GM20431 (cell line): ENCODE measurements around the gene HRAS.

Source experiments
- in situ Hi-C: fragments of 300-500 bp; cut with MseI, MboI; formaldehyde crosslinking; loops from one replicate; pipeline ENCODE4 v1.15.0; 2020; ENCODE audit warnings: low sequenced_read_pairs; ENCODE audit not compliant: unreplicated experiment

HRAS gene

DNA sequence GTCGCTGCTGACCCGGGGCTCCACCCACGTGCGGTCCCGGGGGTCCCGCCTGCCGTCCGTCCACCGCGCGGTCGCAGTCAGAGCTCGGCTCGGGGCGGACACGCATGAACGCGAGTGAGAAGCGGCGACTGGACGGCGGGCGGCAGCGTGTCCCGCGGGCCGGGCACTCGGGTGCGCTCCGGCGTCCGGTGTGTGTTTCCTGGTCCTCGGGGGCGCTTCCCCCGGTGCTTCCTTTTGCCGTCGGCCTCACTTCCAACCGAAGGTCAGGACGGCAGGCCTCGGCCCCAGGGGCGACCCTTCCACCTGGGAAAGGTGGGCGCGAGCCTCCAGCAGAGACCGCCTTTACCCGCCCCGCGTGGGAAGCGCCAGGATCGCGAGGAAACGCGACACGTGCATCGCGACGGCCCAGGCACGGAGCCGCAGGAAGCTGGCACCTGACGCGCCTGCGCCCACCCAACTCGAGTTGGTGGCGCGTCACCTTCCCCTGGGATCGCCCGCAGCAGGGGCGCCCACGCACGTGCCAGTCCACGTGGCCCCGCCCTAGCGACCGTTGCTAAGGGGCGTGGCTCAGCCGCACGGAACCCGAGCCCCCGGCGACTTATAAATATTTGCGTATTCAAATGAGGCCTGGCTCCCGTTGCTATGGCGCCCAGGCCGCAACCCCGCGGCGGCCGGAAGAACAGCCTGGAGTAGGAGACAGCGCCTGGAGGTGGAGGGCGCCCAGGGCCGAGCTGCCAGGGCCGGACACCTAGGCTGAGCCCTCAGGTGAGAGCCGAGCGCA lies 1.7 kb upstream of the HRAS start, which contains the start of gene LRRC56:
Gene LRRC56 (plus strand): TSS at position 687 of the 781 bp plus-strand sequence. CDS start 3,158 bp downstream, outside the sequence.
- in situ Hi-C loops: no loop called here

DNA sequence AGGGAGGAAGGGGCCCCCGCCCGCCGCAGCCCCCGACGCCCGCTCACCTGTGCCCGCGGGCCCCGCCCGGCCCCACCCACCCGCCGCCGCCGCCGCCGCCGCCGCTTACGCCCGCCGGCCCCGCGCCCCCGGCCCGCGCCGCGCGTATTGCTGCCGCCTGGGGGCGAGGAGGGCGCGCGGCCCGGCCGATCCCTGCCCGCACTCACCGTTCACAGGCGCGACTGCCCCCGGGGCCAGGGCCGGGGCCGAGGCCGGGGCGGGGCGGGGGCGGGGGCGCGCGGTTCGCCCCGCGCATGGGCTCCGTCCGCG lies 212 bp downstream of the HRAS start:
- in situ Hi-C loops: no loop called here

DNA sequence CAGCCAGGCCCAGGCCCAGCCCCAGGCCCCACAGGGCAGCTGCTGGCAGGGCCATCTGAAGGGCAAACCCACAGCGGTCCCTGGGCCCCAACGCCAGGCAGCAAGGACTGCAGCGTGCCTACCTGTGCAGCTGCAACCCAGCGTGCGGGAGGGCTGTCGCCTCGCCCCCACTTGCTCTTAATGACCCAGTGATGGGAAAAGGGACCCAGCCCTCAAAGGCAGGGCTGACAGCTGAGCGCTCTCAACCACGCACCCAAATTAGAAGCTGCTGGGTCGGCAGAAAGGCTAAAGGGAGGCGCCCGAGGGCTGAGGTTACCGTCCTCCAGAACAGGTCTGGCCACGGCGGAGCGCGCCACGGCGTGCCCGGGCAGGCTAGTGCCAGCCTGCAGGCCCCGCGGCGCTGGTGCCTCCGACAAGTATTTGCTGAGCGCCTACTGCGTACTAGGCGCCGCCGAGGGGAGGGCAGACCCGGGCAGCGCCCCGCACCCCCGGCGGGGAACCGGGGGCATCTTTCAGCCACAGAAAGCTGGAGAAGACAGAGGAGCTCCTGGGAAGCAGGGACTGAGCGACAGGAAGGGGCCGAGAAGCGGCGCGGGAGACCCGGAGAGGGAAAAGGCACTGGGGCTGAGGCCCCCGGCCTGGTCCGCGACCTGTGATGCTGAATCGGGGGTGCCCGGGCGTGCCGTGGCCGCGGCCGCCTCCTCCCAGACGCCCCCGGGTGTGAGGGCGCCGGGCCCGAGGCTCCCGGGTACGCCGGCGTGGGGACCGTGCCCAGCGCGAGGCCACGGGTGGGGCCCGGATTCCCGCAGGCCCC lies 773 bp downstream of the HRAS start:
- in situ Hi-C loops: no loop called here

DNA sequence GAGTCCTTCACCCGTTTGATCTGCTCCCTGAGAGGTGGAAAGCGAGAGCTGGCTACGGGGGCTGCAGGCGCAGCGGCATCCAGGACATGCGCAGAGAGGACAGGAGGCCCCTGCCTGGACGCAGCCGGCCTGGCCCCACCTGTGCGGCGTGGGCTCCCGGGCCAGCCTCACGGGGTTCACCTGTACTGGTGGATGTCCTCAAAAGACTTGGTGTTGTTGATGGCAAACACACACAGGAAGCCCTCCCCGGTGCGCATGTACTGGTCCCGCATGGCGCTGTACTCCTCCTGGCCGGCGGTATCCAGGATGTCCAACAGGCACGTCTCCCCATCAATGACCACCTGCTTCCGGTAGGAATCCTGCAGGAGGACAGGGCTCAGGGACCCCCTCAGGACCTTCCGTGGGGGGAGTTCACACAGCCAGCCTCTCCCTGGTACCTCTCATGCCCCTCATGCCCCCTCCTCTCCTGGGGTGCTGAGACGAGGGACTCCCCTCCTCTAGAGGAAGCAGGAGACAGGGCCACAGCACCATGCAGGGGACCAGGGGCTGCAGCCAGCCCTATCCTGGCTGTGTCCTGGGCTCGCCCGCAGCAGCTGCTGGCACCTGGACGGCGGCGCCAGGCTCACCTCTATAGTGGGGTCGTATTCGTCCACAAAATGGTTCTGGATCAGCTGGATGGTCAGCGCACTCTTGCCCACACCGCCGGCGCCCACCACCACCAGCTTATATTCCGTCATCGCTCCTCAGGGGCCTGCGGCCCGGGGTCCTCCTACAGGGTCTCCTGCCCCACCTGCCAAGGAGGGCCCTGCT lies 1.6 kb downstream of the HRAS start:
- in situ Hi-C loops: no loop called here

DNA sequence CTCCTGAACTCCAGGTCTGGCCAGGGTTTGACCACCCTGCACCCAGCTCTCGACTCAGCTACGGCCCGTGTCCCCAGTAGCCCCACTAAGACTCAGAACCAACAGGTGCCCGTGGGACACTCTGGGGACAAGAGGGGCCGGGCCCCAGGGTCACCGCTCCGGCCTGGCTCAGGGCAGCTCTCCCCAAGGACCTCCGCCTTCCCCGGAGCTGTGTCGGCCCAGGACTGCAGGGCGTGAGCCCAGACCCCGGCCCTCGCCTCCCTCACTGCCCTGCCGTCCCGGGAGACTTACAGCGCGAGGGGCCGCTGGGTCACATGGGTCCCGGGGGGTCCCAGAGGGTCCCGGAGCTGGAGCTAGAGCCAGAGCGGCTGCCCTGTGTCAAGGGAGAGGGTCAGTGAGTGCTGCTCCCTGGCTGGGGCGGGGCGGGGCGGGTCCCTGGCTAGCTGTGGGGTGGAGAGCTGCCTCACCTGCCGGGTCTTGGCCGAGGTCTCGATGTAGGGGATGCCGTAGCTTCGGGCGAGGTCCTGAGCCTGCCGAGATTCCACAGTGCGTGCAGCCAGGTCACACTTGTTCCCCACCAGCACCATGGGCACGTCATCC lies 2.3 kb downstream of the HRAS start:
- in situ Hi-C loops: no loop called here

DNA sequence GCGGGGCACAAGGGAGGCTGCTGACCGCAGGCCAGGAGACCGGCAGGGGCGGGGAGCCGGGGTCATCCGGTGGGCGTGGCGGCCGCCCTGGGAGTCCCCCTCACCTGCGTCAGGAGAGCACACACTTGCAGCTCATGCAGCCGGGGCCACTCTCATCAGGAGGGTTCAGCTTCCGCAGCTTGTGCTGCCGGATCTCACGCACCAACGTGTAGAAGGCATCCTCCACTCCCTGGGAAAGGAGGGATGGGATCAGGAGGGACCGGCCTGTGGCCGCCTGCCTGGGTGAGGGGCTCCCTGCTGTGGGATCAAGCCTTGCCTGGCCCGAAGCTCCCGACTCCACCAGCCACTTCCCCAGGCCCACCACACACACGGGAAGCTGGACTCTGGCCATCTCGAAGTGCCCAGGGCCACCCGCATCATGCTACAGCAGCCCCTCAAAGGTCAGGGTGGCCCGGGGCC lies 2.8 kb downstream of the HRAS start:
- in situ Hi-C loops: no loop called here

DNA sequence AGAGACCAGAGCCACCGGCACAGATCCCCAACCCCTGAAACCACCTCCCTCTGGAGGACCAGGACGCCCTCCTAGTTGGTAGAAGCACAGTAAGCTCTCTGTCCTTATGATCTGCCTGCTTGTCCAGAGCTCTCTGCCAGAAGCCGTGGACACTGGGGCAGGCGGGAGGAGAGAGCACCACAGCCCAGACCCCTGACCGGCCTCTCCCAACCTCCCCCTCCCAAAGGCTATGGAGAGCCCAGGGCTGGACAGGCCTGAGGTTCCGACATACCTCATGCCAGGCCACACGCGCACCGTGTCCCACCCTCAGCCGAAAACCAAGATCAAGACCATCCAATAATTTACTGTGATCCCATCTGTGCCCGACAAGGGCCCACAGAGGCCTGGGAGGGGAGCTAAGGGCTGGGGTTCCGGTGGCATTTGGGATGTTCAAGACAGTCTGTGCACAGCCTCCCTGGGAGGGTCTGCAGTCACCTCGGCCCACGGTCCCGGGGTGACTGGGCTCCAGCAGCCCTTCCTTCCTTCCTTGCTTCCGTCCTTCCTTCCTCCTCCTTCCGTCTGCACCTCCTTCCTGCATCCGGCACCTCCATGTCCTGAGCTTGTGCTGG lies 3.4 kb downstream of the HRAS start:
- in situ Hi-C loops: no loop called here

DNA sequence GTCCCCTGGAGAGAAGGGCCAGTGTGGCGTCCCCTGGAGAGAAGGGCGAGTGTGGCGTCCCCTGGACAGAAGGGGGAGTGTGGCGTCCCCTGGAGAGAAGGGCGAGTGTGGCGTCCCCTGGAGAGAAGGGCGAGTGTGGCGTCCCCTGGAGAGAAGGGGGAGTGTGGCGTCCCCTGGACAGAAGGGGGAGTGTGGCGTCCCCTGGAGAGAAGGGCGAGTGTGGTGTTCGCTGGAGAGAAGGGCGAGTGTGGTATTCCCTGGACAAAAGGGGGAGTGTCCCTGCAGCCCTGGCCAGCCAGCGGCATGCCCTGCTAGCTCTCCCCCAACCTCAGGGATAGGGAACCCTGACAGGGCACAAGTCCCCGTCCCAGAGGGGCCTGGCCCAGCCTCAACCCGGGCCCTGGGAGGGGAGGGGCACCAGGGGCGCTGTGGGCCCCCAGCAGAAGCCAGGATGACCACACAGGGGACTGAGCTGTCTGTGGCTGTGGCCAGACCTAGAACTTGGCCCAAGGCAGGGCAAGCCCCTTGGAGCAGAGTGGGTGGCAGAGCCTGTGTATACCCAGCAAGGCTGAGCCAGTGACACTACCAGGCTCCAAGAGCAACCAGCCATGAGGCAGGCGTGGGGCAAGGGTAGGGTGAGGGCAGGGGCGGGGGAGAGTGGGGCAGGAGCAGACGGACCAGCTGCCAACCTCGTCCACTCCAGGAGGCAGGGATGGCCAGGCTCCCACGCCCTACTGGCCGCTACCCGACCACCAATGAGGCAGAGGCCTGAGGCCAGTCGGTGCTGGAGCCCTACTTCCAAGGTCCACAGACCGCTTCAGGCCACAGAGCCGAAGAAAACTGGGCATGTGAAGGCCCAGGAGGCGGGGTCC lies 4.2 kb downstream of the HRAS start:
- in situ Hi-C loops: no loop called here

DNA sequence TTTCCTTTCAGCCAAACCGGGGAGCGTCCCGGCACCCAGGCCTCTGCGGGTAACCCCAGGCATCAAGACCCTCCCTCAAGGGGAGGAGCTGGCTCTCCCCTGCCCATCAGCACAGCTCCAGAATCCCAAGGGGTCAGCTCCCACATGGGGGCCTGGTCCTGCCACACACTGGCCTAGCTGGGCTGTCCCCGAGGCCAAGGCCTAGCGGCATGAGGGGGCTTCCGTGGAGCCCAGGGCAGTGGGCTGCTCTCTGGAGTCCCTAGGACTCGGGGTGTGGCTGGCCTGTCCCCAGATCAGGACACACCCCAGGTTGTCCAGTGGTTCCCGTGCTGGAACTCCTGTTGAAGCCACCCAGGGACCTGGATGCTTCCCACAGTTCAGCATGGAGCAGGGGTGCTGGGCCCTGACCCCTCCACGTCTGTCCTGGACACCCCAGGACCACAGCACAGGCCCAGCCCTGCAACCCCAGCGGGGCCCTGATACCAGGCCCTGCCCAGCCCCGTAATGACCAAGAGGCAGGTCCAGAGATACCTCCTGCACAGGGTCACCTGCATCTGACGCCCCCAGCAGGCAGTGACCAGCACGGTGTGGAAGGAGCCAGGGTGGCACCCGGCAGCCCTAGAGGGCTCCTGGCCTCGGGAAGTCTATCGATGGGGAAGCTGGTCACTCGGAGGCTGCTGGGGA lies 5.5 kb downstream of the HRAS start:
- in situ Hi-C loops: no loop called here

DNA sequence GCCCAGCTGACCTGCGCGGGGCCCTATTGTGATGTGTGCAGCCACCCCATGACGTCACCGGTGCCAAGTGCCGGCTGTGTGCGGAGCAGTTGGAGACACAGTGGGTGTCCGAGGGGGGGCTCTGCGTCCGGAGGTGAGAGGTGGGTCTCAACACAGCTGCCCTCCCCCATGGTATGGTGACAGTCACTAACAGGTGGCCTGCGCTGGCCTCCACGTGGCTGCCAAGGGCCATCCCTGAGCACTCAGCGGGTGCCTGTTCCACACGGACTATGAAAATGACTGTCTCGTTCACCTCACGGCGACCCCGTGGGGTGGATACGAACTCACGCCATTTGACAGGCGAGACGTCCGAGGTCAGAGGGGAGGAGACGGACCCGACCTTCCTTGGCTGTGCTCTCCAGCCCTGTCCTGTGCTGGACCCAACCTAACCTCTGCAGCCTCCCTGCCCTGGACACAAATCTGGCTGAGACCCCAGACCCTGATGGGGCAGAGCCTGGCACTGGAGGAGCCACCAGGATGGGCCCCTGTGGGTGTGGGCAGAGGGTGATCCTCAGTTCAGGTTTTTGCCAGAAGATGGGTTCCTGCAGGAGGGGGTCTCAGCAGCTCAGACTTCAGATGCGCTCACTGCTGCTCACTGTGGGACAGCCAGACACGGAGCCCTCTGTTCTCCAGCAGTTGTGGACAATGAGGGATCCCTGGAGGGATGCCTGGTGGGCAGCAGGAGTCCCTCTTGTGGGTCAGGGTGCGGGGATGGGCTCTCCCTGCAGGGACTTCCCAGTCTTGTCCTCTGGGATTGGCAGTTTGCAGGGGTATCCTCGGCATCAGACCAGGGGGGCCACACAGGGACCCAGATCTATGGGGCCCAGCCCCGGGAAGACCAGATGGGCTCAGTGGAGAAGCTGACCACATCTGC lies 6.3 kb downstream of the HRAS start:
- in situ Hi-C loops: no loop called here

DNA sequence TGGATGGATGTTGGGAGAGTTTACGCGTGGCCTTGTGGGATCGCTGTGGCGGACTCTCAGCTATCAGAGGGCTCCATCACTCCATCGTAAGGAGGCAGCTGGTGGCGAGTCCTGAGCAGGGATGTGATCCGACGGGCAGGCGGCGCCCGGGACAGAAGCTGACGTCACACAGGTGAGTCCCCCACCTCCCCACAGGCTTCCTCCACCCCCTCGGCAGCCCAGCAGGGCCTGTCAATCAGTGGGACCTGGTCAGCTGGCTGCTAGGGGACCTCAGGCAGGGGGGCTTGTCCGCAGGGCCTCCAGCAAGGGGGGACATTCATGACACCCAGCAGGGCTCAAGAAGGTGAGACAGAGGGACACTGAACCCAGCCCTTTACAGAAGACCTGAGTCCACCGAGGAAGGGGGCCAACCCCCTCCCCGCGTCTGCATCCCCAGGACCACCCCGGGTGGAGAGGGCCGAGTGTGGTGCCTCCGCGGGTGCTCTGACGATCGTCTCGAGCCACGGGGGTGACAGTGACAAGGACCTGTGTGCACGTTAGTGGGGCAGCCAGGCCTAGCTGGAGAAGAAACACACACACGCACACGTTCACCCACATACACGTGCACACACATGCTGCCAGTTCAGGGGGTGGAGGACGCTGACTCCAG lies 7.1 kb downstream of the HRAS start:
- in situ Hi-C loops: no loop called here

DNA sequence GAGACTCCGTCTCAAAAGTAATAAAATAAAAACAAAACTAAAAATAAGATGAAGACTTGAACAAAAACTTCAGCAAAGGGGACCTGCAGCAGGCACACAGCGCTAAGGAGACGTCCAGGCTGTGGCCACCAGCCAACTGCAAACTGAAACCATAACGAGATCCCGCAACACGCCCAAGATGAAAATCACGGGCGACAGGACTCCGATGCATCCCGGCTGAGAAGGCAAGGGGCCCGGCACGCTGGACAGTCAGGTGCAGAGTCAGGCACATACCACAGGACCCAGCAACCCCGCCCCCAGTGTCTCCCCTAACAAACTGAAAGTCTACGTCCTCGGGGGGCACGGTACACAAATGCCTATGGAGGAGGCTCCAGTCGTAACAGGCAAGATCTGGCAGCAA lies 9.2 kb downstream of the HRAS start:
- in situ Hi-C loops: no loop called here

DNA sequence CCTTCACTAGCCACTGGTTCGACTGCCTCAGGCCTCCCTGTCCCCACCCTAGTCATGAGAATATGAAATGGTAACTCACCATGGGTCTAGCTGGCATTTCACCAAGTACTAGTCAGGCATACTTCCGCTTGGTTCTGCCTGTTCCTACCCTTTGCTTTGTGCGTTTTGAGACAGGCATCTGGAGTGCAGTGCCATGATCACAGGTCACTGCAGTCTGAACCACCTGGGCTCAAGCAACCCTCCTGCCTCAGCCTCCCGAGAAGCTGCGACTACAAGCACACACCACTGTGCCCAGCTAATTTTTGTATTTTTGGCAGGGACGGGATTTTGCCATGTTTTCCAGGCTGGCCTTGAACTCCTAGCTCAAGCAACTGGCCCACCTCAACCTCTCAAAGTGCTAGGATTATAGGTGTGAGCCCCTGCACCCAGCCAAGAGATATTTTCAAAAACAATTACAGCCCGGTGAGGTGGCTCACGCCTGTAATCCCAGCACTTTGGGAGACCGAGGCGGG lies 14.1 kb downstream of the HRAS start:
- in situ Hi-C loops: no loop called here

DNA sequence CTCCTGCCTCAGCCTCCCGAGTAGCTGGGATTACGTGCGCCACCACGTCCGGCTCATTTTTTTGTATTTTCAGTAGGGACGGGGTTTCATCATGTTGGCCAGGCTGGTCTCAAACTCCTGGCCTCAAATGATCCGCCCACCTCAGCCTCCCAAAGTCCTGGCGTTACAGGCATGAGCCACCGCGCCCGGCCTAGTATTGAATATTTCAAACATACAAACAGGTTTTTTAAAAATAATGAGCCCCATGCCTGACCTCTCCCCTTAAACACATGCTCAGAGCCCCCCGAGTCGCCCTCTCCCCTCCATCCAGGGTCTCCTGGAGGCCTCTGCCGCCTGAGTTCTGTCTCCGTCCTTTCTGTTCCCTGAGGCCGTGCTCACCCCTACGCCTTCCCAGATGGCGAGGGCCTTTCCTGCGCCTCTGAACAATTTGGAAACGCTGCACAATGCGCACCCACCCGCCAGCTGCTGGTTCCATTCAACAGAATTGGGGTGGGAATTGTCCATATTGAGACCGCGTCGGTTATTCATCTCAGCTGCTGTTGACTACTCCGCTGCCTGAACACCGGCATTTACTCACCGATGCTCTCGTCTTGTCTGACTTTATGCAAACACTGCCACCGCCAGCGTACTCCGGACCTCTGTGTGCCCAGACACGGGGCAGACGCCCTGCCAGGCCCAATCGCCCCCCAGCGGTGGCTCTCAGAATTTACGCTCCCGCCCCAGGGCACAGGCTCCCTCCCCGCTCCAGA lies 14.8 kb downstream of the HRAS start:
- in situ Hi-C loops: no loop called here

DNA sequence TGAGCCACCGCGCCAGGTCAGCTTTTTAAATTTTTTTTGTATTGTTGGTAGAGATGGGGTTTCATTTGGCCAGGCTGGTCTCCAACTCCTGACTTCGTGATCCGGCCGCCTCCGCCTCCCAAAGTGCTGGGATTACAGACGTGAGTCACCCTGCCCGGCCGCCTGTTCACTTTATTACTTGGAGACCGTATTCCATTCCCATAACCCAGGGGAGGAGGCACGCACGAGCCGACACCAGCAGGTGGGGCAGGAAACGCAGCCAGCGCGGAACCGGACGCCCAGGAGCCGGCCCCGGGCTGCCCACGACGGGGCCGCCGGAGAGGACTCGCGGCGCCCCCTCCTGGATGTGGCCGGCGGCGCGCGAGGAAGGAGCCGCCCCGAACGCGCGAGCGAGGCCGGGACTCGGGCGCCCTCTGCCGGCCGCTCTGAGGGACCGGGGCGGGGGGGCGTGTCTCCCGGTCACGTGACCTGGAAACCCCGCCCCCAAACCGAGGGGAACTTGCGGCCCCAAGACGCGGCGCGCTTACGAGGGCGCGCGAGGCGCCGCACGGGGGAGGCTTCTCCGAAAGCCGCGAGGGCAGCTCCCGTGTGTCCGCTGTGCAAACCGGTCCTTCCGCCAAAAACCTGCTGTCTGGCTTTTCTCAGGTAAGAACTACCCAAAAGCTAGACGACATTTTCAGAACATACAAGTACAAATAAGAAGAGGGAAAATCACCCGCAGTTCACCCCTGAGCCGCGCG lies 16.7 kb downstream of the HRAS start:
- in situ Hi-C loops: no loop called here
